BLaER1 treated with 17β-estradiol and CSF1 and Interleukin-3, amounts not matched to agents 10 nM and 100 nM (cell line): ENCODE results near the gene FGR.
A peak's percentile ranks its signal among the peaks of the same experiment; 100 is the strongest.

Experiments used
- H3K27ac ChIP-seq, 11 experiments: shearing (Covaris generic); formaldehyde crosslinking; 2 replicates each; pipeline ENCODE4 v1.8.1; 2022
- H3K27me3 ChIP-seq, 11 experiments: shearing (Covaris generic); formaldehyde crosslinking; 2 replicates each; pipeline ENCODE4 v1.8.1; 2022
- H3K36me3 ChIP-seq, 11 experiments: shearing (Covaris generic); formaldehyde crosslinking; 2 replicates each; pipeline ENCODE4 v1.8.1; 2022
- H3K4me1 ChIP-seq, 10 experiments: shearing (Covaris generic); formaldehyde crosslinking; 2 replicates each; pipeline ENCODE4 v1.8.1; 2022
- H3K4me2 ChIP-seq, 11 experiments: shearing (Covaris generic); formaldehyde crosslinking; 2 replicates each; pipeline ENCODE4 v1.8.1; 2022
- H3K4me3 ChIP-seq, 10 experiments: shearing (Covaris generic); formaldehyde crosslinking; 2 replicates each; pipeline ENCODE4 v1.8.1; 2022
- H3K9ac ChIP-seq, 11 experiments: shearing (Covaris generic); formaldehyde crosslinking; 2 replicates each; pipeline ENCODE4 v1.8.1; 2022
- H3K9me3 ChIP-seq, 11 experiments: shearing (Covaris generic); formaldehyde crosslinking; replicated peaks in 1 of 11; 2 replicates each; pipeline ENCODE4 v1.8.1; 2022
- H4K20me1 ChIP-seq, 11 experiments: shearing (Covaris generic); formaldehyde crosslinking; 2 replicates each; pipeline ENCODE4 v1.8.1; 2022
- Cebpa-rat ChIP-seq, 11 experiments: shearing (Covaris generic); IDR thresholded peaks; 2 replicates each; pipeline ENCODE4 v1.8.1; 2022

The FGR gene

GRCh38 chr1:27589841-27590426 lies 45.1 kb downstream of the FGR start:
- H3K27ac ChIP-seq, result peak overlapping the region in 7 of 11 experiments; percentile 31 to 55 (median 47); a peak in 14 of 22 replicates
- no peak for TF ChIP-seq Cebpa-rat (IDR thresholded peaks at IDR 0.05)
- H4K20me1 ChIP-seq, result peaks cover 97 to 100% (median 100%) of the 10 kb centered on the region in 11 experiments
- no peaks in the 10 kb centered on the region for H3K9me3 ChIP-seq
- peaks cover 52 to 95% (median 79%) of the 10 kb centered on the region in 10 experiments for H3K4me1 ChIP-seq
- H3K4me2 ChIP-seq, result peak overlapping the region; percentile 74 to 91 (median 88)
- H3K9ac ChIP-seq, result peak overlapping the region in 10 of 11 experiments; percentile 28 to 65 (median 49); a peak in 18 of 22 replicates
- peak overlapping the region in 1 of 10 experiments; percentile 34; a peak in 1 of 20 replicates for H3K4me3 ChIP-seq
- no peaks in the 10 kb centered on the region for H3K27me3 ChIP-seq
- peaks cover 12 to 80% (median 45%) of the 10 kb centered on the region in 11 experiments for H3K36me3 ChIP-seq

GRCh38 chr1:27589441-27589840 lies 45.5 kb downstream of the FGR start:
- peak overlapping the region in 9 of 11 experiments; percentile 84 to 91 (median 88); a peak in 16 of 22 replicates for H3K4me2 ChIP-seq

GRCh38 chr1:27588256-27589232 lies 46.4 kb downstream of the FGR start:
- Histone ChIP-seq H3K4me3 (no peak overlapping the region), H3K4me1 (peaks cover 50 to 82% (median 69%) of the 10 kb centered on the region in 10 experiments), H3K27me3 (no peaks in the 10 kb centered on the region), H3K36me3 (peaks cover 12 to 76% (median 45%) of the 10 kb centered on the region in 11 experiments), H3K27ac (peak overlapping the region in 4 of 11 experiments; percentile 33 to 55 (median 49); a peak in 7 of 22 replicates), H4K20me1 (peaks cover 97 to 100% (median 100%) of the 10 kb centered on the region in 11 experiments), H3K9me3 (no peaks in the 10 kb centered on the region), H3K9ac (peak overlapping the region in 3 of 11 experiments; percentile 28 to 65 (median 48); a peak in 1 of 22 replicates), H3K4me2 (peak overlapping the region in 5 of 11 experiments; percentile 84 to 91 (median 88); a peak in 5 of 22 replicates)
- TF ChIP-seq Cebpa-rat (IDR thresholded peaks at IDR 0.05), result no peak

More at GRCh38 chr1:27589441-27589840, 45.5 kb downstream of the FGR start:
- Histone ChIP-seq H3K27me3 (no peaks in the 10 kb centered on the region), H3K4me1 (peaks cover 50 to 90% (median 74%) of the 10 kb centered on the region in 10 experiments), H3K9ac (peak overlapping the region in 9 of 11 experiments; percentile 28 to 65 (median 48); a peak in 13 of 22 replicates), H3K27ac (peak overlapping the region in 7 of 11 experiments; percentile 31 to 55 (median 47); a peak in 12 of 22 replicates), H4K20me1 (peaks cover 97 to 100% (median 100%) of the 10 kb centered on the region in 11 experiments), H3K36me3 (peaks cover 12 to 78% (median 45%) of the 10 kb centered on the region in 11 experiments), H3K9me3 (no peaks in the 10 kb centered on the region), H3K4me3 (no peak overlapping the region)
- TF ChIP-seq Cebpa-rat (IDR thresholded peaks at IDR 0.05), result no peak

- H3K4me1 ChIP-seq, result peaks cover 48 to 77% (median 62%) of the 10 kb centered on the region in 10 experiments
- no peaks in the 10 kb centered on the region for H3K27me3 ChIP-seq
- peaks cover 90 to 100% (median 99%) of the 10 kb centered on the region in 11 experiments for H4K20me1 ChIP-seq
- peaks cover 12 to 81% (median 58%) of the 10 kb centered on the region in 11 experiments for H3K36me3 ChIP-seq
- no peaks in the 10 kb centered on the region for H3K9me3 ChIP-seq
- no peak overlapping the region for H3K4me3 ChIP-seq
- H3K9ac ChIP-seq, result peak overlapping the region in 3 of 11 experiments; percentile 1 to 23 (median 18); a peak in 1 of 22 replicates
- peak overlapping the region in 1 of 11 experiments; percentile 29; a peak in 1 of 22 replicates for H3K27ac ChIP-seq
- no peak for TF ChIP-seq Cebpa-rat (IDR thresholded peaks at IDR 0.05)
- H3K4me2 ChIP-seq, result peak overlapping the region in 1 of 11 experiments; percentile 22; a peak in 1 of 22 replicates
Measured at GRCh38 chr1:27585684-27586083, 49.3 kb downstream of the FGR start.

GRCh38 chr1:27584453-27584852 lies 50.5 kb downstream of the FGR start:
- Histone ChIP-seq H4K20me1 (peaks cover 84 to 100% (median 94%) of the 10 kb centered on the region in 11 experiments), H3K36me3 (peaks cover 12 to 79% (median 55%) of the 10 kb centered on the region in 11 experiments), H3K9me3 (no peaks in the 10 kb centered on the region), H3K4me2 (no peak overlapping the region), H3K27ac (no peak overlapping the region), H3K4me1 (peaks cover 48 to 75% (median 60%) of the 10 kb centered on the region in 10 experiments), H3K4me3 (no peak overlapping the region), H3K9ac (0 out of 22 replicates have a peak overlapping the region, but pooled peaks of 1 of the 11 experiments have one; percentile 45), H3K27me3 (no peaks in the 10 kb centered on the region)
- TF ChIP-seq Cebpa-rat (IDR thresholded peaks at IDR 0.05), result no peak

GRCh38 chr1:27583479-27583878 lies 51.5 kb downstream of the FGR start:
- Histone ChIP-seq H3K27ac (no peak overlapping the region; a peak in 1 of 22 replicates), H3K36me3 (peaks cover 12 to 69% (median 46%) of the 10 kb centered on the region in 11 experiments), H3K9me3 (no peaks in the 10 kb centered on the region), H3K4me1 (peaks cover 50 to 75% (median 63%) of the 10 kb centered on the region in 10 experiments), H3K4me3 (no peak overlapping the region), H3K27me3 (no peaks in the 10 kb centered on the region), H4K20me1 (peaks cover 74 to 100% (median 85%) of the 10 kb centered on the region in 11 experiments), H3K9ac (peak overlapping the region in 2 of 11 experiments; percentile 9 to 45; a peak in 1 of 22 replicates), H3K4me2 (peak overlapping the region in 2 of 11 experiments; percentile 34 to 64; a peak in 1 of 22 replicates)
- TF ChIP-seq Cebpa-rat (IDR thresholded peaks at IDR 0.05), result no peak

- TF ChIP-seq Cebpa-rat (IDR thresholded peaks at IDR 0.05), result no peak
- no peaks in the 10 kb centered on the region for H3K9me3 ChIP-seq
- peaks cover 4 to 53% (median 32%) of the 10 kb centered on the region in 11 experiments; a peak in 20 of 22 replicates for H3K36me3 ChIP-seq
Measured at GRCh38 chr1:27581823-27582243, 53.2 kb downstream of the FGR start.

More at GRCh38 chr1:27581823-27582243, 53.2 kb downstream of the FGR start:
- Histone ChIP-seq H4K20me1 (peaks cover 61 to 100% (median 83%) of the 10 kb centered on the region in 11 experiments; a peak in 21 of 22 replicates), H3K27ac (peak overlapping the region in 3 of 11 experiments; percentile 9 to 46 (median 25); a peak in 3 of 22 replicates), H3K27me3 (no peaks in the 10 kb centered on the region), H3K4me1 (peaks cover 57 to 84% (median 74%) of the 10 kb centered on the region in 10 experiments), H3K9ac (no peak overlapping the region), H3K4me3 (no peak overlapping the region), H3K4me2 (peak overlapping the region in 8 of 11 experiments; percentile 1 to 64 (median 29); a peak in 10 of 22 replicates)
